Smooth muscle cell of the brain vasculature (primary cell): ENCODE results near the gene SRGAP2C.
"Not testable (repeated sequence)": the region's sequence is repeated elsewhere in the genome, so short reads cannot be mapped to it uniquely, and the experiment has no call there.

Source experiments
- DNase-seq: peaks from one replicate; pipeline ENCODE4 v3.0.0-alpha.2; 2012; ENCODE audit warnings: low read depth, low spot score

The SRGAP2C gene

GRCh38 chr1:121278777-121279547 is 94.2 kb downstream of the SRGAP2C start:
- not testable (repeated sequence) for DNase-seq

- DNase-seq: not testable (repeated sequence)
Observed at GRCh38 chr1:121279548-121279898, 94.7 kb downstream of the SRGAP2C start.

GRCh38 chr1:121280699-121281317 is 96.0 kb downstream of the SRGAP2C start:
- not testable (repeated sequence) for DNase-seq

- DNase-seq: not testable (repeated sequence)
Observed at GRCh38 chr1:121281480-121281879, 96.7 kb downstream of the SRGAP2C start.

GRCh38 chr1:121283587-121284180 is 98.9 kb downstream of the SRGAP2C start:
- not testable (repeated sequence) for DNase-seq

- not testable (repeated sequence) for DNase-seq
Observed at GRCh38 chr1:121292590-121292989, 107.8 kb downstream of the SRGAP2C start.

GRCh38 chr1:121293263-121294204 is 108.8 kb downstream of the SRGAP2C start:
- not testable (repeated sequence) for DNase-seq

GRCh38 chr1:121294205-121294570 is 109.4 kb downstream of the SRGAP2C start:
- DNase-seq: not testable (repeated sequence)

GRCh38 chr1:121296563-121296962 is 111.8 kb downstream of the SRGAP2C start:
- not testable (repeated sequence) for DNase-seq

GRCh38 chr1:121298529-121298928 is 113.8 kb downstream of the SRGAP2C start:
- DNase-seq: not testable (repeated sequence)

- DNase-seq: not testable (repeated sequence)
Observed at GRCh38 chr1:121299514-121300149, 114.9 kb downstream of the SRGAP2C start.

GRCh38 chr1:121301876-121302275 is 117.1 kb downstream of the SRGAP2C start:
- not testable (repeated sequence) for DNase-seq

GRCh38 chr1:121307759-121308158 is 123.0 kb downstream of the SRGAP2C start:
- DNase-seq: not testable (repeated sequence)

GRCh38 chr1:121315509-121315908 is 130.7 kb downstream of the SRGAP2C start:
- DNase-seq: not testable (repeated sequence)

GRCh38 chr1:121316081-121316480 is 131.3 kb downstream of the SRGAP2C start:
- not testable (repeated sequence) for DNase-seq

- DNase-seq: not testable (repeated sequence)
Observed at GRCh38 chr1:121317491-121318468, 133.0 kb downstream of the SRGAP2C start.

GRCh38 chr1:121318687-121319086 is 133.9 kb downstream of the SRGAP2C start:
- not testable (repeated sequence) for DNase-seq

GRCh38 chr1:121321660-121322059 is 136.9 kb downstream of the SRGAP2C start:
- not testable (repeated sequence) for DNase-seq

GRCh38 chr1:121324726-121325125 is 140.0 kb downstream of the SRGAP2C start:
- not testable (repeated sequence) for DNase-seq

- not testable (repeated sequence) for DNase-seq
Observed at GRCh38 chr1:121332141-121332540, 147.4 kb downstream of the SRGAP2C start.
